ENCODE measurements around the gene OR51B5.
"Not testable (repeated sequence)": the region's sequence is repeated elsewhere in the genome, so short reads cannot be mapped to it uniquely, and the experiment has no call there.

The OR51B5 gene

DNA sequence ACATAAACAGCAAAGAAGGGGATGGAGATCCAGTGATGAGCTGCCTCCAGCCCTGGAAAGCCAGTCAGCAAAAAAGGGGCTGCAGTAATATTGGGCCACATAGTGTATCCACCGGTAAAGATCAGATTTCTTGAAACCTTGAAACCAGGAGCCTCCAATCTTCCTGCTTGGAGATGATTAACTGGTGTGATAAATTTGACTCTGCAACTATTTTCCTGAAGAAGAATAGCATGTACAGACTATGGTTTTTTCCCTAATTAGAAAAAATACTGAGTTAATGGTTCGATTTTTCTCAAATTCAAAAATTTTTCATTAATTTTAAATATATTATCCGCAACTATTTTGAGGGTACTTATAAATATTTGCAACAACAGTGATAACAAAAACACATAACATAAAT is 19.1 kb downstream of the OR51B5 start, which contains the start of gene OR51B2:
OR51B2 (minus strand) TSS at position 101 of the 400 bp plus-strand sequence; CDS start at position 101, 0 bp downstream.
- no peak for DNase-seq

DNA sequence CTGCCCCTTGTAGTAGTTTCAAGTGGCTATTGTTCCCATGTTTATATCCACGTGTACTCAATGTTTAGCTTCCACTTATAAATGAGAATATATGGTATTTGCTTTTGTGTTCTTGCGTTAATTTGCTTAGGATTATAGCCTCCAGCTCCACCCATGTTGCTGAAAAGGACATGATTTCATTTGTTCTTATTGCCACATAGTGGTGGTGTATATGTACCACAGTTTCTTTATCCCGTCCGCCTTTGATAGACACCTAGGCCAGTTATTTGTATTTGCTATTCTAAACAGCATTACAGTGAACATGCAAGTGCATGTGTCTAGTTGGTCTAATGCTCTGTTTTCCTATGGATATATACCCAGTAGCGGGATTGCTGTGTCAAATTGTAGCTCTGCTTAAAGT is 26.0 kb downstream of the OR51B5 start:
- no peak for DNase-seq

DNA sequence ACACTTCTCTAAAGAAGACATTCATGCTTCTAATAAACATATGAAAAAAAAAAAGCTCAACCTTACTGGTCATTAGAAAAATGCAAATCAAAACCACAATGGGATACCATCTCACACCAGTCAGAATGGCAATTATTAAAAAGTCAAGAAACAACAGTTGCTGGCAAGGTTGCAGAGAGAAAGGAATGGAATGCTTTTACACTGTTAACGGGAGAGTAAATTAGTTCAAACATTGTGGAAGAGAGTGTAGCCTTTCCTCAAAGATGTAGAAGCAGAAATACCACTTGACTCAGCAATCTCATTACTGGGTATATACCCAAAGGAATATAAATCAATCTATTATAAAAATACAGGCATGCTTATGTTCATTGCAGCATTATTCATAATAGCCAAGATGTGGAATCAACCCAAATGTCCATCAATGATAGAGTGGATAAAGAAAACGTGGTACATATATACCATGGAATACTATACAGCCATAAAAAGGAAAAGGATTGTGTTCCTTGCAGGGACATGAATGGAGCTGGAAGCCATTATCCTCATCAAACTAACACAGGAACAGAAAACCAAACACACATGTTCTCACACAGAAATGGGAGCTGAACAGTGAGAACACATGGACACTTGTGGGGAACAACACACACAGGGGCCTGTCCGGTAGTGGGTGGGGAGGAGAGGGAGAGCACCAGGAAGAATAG is 29.8 kb downstream of the OR51B5 start:
- DNase-seq: not testable (repeated sequence)

DNA sequence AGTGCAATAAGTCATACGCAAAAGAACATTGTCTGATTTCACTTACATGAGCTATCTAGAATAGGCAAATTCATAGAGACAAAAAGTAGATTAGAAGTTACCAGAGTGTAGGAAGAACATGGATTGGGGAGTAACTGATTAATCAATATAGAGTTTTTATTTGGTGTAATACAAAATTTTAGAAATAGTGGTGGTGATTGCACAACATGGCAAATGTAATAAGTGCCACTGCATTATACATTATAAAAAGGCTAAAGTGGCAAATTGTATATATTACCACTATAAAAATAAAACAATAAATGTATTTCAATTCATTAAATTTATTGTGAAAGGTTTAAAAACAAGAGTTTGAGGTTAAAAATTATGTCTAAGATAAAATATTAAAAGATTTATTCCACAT is 32.9 kb downstream of the OR51B5 start:
- no peak for DNase-seq

DNA sequence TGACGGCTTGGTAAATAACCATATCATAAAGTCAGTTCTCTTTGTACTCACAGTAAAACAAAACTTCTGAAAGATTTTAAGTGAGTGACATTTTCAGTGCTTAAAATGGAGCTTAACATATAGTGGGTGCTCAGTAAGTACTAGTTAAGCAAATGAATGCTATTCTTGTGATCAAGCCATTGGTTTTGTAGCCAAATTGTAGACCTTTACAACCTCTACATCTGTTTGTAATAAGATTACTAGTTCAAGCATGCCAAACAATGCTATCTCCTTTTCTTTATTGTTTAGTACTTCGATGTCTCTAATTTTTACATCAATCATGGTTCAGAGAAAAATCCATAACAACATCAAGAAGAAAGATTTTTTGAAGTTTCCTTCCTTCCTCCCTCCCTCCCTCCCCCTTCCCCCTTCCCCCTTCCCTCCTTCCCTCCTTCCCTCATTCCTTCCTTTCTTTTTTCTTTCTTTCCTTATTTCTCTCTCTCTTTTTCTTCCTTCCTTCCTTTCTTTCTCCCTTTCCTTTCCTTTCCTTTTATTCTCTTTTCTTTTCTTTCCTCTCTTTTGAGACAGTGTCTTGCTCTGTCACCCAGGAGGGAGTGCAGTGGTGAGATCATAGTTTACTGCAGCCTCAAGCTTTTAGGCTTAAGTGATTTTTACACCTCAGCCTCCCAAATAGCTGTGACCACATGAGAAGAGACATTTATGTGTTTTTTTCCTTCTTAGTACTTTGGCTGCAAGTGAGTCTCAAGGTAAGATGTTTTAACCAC is 35.9 kb downstream of the OR51B5 start:
- no peak for DNase-seq

DNA sequence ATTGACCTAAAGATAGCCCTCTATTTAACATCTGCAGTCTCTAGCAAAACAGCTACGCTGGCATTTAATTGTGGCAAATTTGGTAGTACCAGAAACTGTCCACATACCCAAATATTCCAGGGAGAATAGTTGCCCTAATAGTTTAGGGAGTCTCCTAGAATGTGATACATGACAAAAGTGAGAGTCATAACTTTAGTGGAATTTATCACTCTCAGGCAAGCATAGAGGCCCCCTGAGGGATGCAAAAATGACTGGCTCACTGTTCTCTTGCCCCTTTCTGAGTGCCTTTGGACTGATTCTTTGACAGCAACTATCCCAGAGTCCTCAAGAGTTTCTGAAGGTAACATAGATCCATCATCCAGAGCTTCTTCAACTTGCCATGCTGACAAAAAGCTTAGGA is 39.3 kb downstream of the OR51B5 start:
- DNase-seq: no peak

DNA sequence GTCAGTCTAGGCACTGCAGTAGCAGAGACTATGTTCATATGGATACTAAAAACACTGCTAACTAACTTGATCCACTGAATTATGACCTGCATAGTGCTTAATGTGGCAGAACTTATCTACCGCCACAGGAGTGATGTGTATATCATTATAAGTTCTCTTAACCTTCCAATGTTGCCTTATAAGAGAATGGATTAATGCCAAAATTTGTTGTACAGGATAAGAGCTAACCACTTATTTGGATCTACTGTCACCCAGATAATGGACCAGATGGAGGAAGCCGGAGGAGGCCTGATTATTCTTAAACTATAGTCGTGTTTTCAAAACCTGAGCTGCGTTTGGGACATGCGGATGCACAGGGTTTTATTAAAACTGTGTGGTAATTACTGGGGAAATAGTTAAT is 39.7 kb downstream of the OR51B5 start:
- DNase-seq: no peak

DNA sequence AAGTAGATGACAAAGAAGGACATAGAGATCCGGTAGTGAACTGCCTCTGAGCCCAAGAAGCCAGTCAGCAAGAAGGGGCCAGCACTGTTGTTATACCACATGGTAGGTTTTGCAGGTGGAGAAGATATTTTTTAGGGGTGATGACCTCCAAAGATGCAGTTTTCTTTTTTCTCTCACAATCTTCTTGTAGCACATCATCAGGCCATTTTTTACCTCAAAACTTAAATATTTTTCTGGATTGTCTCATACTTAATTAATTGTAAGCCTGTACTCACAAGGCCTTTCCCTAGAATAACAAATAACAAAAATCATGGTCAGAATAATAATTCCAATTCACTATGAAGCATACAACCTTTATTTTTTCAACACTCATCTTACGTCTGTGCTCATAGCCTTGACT is 41.5 kb downstream of the OR51B5 start, which contains the start of gene OR51B4:
OR51B4 (minus strand) TSS at position 101 of the 400 bp plus-strand sequence; CDS start at position 101, 0 bp downstream.
- DNase-seq: no peak

DNA sequence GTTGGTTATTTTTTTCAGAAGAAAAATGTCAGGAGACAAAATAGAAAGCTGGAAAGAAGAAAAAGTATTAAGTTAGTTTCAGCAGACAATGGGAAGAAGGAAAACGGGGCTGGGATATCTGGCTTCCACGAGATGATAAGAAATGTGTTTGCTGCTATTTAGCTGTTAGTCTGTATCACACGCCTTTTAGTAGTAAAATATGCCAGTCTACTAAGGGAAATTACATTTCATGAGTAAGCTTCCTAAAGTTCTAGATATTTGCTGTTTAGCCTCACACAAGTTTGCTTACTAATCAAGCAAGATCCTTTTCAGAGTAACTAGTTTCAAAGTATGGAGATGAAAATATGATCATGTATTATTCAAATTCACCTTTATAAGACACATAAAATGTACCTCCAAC is 43.1 kb downstream of the OR51B5 start:
- DNase-seq: no peak

DNA sequence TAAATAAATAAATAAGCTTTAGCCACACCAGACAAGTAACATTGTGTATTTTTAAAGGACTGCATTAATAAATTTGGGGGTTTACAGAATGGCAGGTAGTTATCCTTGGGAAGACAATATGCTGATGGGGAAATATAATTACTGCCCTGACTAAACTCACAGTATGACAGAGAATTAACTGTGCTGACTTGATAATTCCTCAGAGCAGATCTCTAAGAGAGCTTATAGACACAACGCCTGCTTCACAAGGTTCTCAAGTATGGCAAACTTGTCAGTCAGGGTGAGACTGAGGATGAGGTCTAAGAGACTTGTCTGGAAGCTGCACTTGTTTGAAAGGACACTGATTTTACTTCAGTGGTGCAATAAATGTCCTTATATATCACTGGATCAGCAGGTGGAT is 44.9 kb downstream of the OR51B5 start:
- no peak for DNase-seq

DNA sequence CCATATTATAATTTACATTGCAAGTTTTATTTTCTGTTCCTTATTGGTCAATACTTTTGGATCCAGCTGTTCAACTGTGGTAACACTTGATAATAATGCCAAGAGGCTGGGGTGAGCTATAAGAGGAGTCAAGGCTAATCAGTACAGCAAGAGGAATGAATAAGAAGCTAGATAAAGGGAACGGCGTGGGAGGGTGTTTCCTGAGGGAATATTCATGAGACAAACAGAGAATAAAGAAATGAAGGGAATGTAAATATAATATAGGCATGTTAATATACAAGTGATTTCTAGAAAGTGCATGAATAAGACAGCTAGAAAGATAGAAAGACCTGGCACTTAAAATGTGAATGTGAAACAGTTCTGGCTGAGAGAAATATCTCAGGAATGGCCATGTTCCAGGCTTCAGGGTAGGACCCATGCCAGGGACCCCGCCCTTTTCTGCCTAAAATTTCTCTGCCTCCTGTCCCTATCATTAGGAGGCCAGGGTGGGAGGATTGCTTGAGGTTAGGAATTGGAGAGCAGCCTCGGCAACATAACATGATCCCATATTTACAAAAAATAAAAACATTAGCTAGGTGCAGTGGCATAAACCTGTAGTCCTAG is 45.5 kb downstream of the OR51B5 start:
- no peak for DNase-seq

DNA sequence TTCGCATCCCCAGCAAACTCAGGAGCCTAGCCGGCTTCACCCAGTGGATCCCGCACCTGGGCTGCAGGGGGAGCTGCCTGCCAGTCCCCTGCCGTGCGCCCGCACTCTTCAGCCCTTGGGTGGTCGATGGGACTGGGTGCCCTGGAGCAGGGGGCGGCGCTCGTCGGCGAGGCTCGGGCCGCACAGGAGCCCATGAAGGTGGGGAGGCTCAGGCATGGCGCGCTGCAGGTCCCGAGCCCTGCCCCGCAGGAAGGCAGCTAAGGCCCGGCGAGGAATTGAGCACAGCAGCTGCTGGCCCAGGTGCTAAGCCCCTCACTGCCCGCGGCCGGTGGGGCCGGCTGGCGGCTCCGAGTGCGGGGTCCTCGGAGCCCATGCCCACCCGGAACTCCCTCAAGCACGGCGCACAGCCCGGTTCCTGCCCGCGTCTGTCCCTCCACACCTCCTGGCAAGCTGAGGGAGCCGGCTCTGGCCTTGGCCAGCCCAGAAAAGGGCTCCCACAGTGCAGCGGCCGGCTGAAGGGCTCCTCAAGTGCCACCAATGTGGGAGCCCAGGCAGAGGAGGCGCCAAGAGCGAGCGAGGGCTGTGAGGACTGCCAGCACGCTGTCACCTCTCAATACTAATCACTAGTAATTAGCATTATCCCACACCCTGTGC is 48.9 kb downstream of the OR51B5 start:
- not testable (repeated sequence) for DNase-seq

DNA sequence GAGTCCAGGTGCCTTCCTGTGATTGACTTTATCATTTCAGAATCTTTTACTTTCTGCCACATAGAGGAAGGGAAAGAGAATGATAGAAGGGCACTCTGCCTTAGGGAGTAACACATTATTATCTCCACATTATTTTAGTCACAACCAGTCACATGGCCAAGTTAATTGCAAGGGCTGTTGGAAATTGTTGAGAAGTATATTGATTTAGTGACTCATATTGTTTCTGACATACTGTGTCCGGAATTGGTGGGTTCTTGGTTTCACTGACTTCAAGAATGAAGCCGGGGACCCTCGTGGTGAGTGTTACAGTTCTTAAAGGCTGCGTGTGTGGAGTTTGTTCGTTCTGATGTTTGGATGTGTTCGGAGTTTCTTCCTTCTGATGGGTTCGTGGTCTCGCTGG is 50.3 kb downstream of the OR51B5 start:
- no peak for DNase-seq

Measured in activated CD4-positive, CD25-positive, alpha-beta regulatory T cell (primary cell).